22Rv1 (cell line): Measurements from ENCODE around the gene COL23A1.

Experiments
- H3K27ac ChIP-seq: fragments of 450-650 bp; 2 replicates; pipeline ENCODE4 v1.5.1; 2017
- ZFX ChIP-seq: fragments of 450-650 bp; IDR thresholded peaks from 2 replicates; pipeline ENCODE4 v1.6.1; 2017; ENCODE audit warnings: antibody characterized with exemption, borderline replicate concordance
- TF ChIP-seq, protein P1 (sequence below): fragments of 450-650 bp; IDR thresholded peaks from 2 replicates; pipeline ENCODE4 v1.5.1; 2017; ENCODE audit warnings: mild to moderate bottlenecking

Gene COL23A1

DNA sequence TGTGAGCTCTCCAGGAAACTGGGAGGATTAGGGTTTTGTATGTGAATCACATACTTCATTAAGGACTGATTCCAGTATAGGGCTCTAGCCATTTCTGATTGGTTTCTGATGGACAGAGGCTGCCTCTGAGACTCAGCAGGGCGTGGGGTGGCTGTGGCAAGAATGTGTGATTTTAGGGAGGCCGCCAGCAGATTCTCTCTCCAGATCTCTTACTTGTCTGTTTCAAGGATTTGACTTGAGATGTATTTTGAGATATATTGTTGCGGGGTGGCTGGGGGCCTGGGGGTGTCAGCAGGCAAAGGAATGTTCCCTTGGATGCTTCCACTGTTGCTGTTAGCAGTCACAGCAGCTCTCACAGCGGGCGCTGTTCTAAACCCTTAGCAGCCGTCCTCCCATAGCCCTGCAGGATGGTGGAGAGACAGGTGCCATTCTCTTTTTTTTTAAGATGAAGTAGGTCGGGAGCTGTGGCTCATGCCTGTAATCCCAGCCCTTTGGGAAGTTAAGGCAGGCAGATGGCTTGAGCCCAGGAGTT is 393.8 kb downstream of the COL23A1 start:
- TF ChIP-seq, protein P1, sequence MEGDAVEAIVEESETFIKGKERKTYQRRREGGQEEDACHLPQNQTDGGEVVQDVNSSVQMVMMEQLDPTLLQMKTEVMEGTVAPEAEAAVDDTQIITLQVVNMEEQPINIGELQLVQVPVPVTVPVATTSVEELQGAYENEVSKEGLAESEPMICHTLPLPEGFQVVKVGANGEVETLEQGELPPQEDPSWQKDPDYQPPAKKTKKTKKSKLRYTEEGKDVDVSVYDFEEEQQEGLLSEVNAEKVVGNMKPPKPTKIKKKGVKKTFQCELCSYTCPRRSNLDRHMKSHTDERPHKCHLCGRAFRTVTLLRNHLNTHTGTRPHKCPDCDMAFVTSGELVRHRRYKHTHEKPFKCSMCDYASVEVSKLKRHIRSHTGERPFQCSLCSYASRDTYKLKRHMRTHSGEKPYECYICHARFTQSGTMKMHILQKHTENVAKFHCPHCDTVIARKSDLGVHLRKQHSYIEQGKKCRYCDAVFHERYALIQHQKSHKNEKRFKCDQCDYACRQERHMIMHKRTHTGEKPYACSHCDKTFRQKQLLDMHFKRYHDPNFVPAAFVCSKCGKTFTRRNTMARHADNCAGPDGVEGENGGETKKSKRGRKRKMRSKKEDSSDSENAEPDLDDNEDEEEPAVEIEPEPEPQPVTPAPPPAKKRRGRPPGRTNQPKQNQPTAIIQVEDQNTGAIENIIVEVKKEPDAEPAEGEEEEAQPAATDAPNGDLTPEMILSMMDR, result no peak
- TF ChIP-seq ZFX, result no peak
- H3K27ac ChIP-seq, result no peak overlapping the region

DNA sequence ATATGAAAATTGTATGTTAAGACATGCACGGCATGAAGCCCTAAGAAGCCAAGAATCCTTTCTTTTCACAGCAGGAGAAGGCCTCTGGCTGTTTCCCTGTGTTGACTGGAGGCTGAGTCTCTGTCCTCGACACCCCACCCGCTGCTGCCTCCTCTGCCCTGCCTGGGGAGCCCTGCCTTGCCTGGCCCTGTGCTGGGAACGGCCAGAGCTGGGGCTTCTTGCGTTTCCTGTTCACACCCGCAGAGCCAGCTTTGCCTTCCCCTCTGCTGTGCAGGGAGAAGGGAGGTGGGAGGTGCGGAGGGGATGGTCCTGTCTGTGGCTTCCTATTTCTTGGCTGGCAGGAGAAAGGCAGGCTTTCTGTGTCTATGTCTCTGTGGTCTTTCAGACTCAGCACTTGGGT is 396.2 kb downstream of the COL23A1 start:
- no peak for TF ChIP-seq ZFX
- TF ChIP-seq, protein P1, result no peak
- no peak overlapping the region for H3K27ac ChIP-seq

DNA sequence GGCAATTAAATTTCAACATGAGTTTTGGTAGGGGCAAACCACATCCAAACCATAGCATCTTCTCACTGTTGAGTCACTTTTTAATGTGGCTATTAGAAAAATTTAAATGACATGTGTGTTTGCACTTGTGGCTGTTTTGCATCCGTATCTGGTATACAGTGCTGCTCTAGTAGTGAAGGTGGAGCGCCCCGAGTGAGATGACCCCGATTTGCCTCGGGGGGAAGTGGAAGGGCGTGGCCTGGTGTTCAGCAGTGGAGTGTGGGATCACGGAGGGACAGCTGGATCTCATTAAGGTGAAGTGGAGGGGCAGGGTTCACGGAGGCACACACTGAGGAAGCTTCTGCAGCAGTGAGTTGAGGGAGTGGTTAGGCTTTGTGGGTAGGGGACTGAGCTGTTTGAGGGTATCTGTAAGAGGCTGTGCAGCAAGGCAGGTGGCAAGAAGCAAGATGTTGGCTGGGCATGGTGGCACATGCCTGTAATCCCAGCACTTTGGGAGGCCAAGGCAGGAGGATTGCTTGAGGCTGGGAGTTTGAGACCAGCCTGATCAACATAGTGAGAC is 396.9 kb downstream of the COL23A1 start:
- H3K27ac ChIP-seq, result no peak overlapping the region
- no peak for TF ChIP-seq ZFX
- TF ChIP-seq, protein P1, result no peak

DNA sequence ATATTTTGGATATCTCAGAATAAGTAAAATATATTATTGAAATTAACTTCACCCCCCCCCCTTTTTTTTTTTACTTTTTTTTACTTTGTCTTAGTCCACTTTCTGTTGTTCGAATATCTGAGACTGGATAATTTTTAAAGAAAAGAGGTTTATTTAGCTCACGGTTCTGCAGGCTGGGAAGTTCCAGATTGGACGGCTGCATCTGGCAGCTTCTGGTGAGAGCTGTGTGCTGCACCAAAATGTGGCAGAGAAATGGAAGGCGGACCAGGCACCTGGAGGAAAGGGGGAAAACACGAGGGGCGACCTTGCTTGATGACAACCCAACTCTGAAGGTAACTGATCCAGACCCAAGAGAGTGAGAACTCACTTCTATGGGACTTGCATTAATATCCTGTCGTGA is 397.4 kb downstream of the COL23A1 start:
- H3K27ac ChIP-seq, result no peak overlapping the region
- TF ChIP-seq ZFX, result no peak
- TF ChIP-seq, protein P1, result no peak

DNA sequence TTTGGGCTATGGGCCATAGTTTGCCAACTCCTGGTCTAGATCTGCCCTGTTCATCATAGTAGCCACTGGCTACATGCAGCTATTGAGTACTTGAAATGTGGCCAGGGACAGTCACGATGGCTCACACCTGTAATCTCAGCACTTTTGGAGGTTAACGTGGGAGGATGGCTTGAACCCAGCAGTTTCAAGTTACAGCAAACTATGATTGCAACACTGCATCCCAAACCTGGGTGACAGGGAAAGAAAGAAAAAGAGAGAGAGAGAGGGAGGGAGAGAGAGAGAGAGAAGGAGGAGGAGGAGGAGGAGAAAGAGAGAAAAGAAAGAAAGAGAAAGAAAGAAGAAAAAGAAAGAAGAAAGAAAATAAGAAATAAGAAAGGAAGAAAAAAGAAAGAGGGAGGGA is 397.9 kb downstream of the COL23A1 start:
- no peak overlapping the region for H3K27ac ChIP-seq
- TF ChIP-seq, protein P1, result no peak
- TF ChIP-seq ZFX, result no peak

DNA sequence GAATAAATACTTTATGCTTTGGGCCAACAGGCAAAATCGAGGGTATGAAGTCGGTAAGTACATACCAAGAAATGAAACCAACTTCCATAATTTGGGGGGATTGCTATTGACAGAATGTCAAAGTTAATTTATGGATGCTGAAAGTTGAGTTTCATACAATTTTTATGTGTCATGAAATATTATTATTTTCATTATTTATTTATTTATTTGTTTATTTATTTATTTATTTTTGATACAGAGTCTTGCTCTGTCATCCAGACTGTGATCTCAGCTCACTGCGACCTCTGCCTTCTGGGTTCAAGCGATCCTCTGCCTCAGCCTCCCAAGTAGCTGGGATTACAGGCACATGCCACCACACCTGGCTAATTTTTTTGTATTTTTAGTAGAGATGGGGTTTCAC is 398.5 kb downstream of the COL23A1 start:
- no peak for TF ChIP-seq ZFX
- TF ChIP-seq, protein P1, result no peak
- H3K27ac ChIP-seq, result no peak overlapping the region

DNA sequence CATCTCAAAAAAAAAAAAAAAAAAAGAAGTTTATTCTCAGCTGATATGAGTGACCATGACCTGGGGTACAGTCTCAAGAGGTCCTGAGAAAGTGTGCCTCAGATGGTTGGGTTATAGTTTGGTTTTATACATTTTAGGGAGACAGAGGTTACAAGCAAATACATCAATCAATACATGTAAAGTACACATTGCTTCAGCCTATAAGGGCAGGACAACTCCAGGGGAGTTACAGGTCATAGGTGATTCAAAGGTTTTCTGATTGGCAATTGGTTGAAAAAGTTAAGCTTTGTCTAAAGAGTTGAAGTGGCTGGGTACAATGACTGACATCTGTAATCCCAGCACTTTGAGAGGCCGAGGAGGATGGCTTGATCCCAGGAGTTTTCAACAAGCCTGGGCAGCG is 400.8 kb downstream of the COL23A1 start:
- TF ChIP-seq ZFX, result no peak
- TF ChIP-seq, protein P1, result no peak
- H3K27ac ChIP-seq, result no peak overlapping the region
